Naive thymus-derived CD4-positive, alpha-beta T cell (primary cell): ENCODE results near the gene KLHL1. TPM values are rescaled to one million over a fixed set of nuclear protein-coding genes. Genes with fewer than 3 reads are reported as not detected.

Source experiments
- ATAC-seq: fragments of 150-1000 bp; cut with Tn5 transposase; 2 replicates; pipeline ENCODE4 v1.10.0; 2021; ENCODE audit warnings: mild to moderate bottlenecking, moderate library complexity
- CTCF ChIA-PET: fragments of 350-600 bp; sonication (Branson Sonifier 250); formaldehyde crosslinking; loops from one replicate; lab custom pipeline; 2021; ENCODE audit warnings: antibody characterized with exemption; lab: Charles Lee
- POLR2A ChIA-PET: fragments of 350-600 bp; sonication (Branson Sonifier 250); formaldehyde crosslinking; loops from one replicate; lab custom pipeline; 2021; ENCODE audit warnings: antibody characterized with exemption, inconsistent platforms; lab: Charles Lee
- DNase-seq, 9 donors: peaks; one replicate each; pipeline versions ENCODE4 v3.0.0 to v3.0.0-alpha.2; 2020 to 2022; ENCODE audit warnings: mixed read lengths in 1 of 9
- H3K27ac ChIP-seq: one replicate; pipeline ENCODE4 v1.7.0; 2013; ENCODE audit warnings: mild to moderate bottlenecking, low read depth, low read length, moderate library complexity
- H3K27me3 ChIP-seq, 2 donors: one replicate each; pipeline ENCODE4 v1.7.0; 2013; ENCODE audit warnings: low read length in 2 of 2, mild to moderate bottlenecking in 2 of 2, moderate library complexity in 2 of 2; ENCODE audit not compliant: control insufficient read depth in 2 of 2, insufficient read depth in 2 of 2
- H3K36me3 ChIP-seq, 3 experiments: 1 replicate in 2 of 3; 2 replicates in 1 of 3; pipeline ENCODE4 v1.7.0; 2013; ENCODE audit warnings: low read length in 3 of 3, mild to moderate bottlenecking in 3 of 3, moderate library complexity in 1 of 3; ENCODE audit not compliant: insufficient read depth in 3 of 3, control insufficient read depth in 2 of 3
- H3K4me1 ChIP-seq, 2 donors: one replicate each; pipeline ENCODE4 v1.7.0; 2013; ENCODE audit warnings: low read length in 2 of 2, mild to moderate bottlenecking in 2 of 2, moderate library complexity in 1 of 2; ENCODE audit not compliant: control insufficient read depth in 2 of 2, insufficient read depth in 2 of 2
- H3K4me3 ChIP-seq: 2 replicates; pipeline ENCODE4 v1.7.0; 2013; ENCODE audit warnings: mild to moderate bottlenecking, low read length
- H3K9me3 ChIP-seq, 3 experiments: 1 replicate in 2 of 3; 2 replicates in 1 of 3; pipeline ENCODE4 v1.7.0; 2013; ENCODE audit warnings: low read length in 3 of 3; ENCODE audit not compliant: control insufficient read depth in 2 of 3
- H3K27ac Mint-ChIP-seq, 9 donors: one replicate each; pipeline ENCODE4 v1.8.0; 2020 to 2022; ENCODE audit warnings: mixed read lengths in 9 of 9, mild to moderate bottlenecking in 8 of 9, moderate library complexity in 5 of 9, inconsistent platforms in 2 of 9
- H3K27me3 Mint-ChIP-seq, 5 donors: one replicate each; pipeline ENCODE4 v1.8.0; 2021 to 2022; ENCODE audit warnings: mixed read lengths in 5 of 5, mild to moderate bottlenecking in 1 of 5
- H3K36me3 Mint-ChIP-seq, 5 donors: one replicate each; pipeline ENCODE4 v1.8.0; 2020 to 2022; ENCODE audit warnings: mixed read lengths in 5 of 5, mild to moderate bottlenecking in 3 of 5, inconsistent platforms in 1 of 5
- H3K4me1 Mint-ChIP-seq, 7 donors: one replicate each; pipeline ENCODE4 v1.8.0; 2020 to 2022; ENCODE audit warnings: mixed read lengths in 7 of 7, mild to moderate bottlenecking in 3 of 7, inconsistent platforms in 1 of 7
- H3K4me3 Mint-ChIP-seq, 10 donors: one replicate each; pipeline ENCODE4 v1.8.0; 2020 to 2022; ENCODE audit warnings: mild to moderate bottlenecking in 10 of 10, mixed read lengths in 10 of 10, moderate library complexity in 6 of 10, inconsistent platforms in 2 of 10
- H3K9me3 Mint-ChIP-seq, 11 donors: one replicate each; pipeline ENCODE4 v1.8.0; 2020 to 2022; ENCODE audit warnings: mixed read lengths in 11 of 11, mild to moderate bottlenecking in 4 of 11, inconsistent platforms in 1 of 11, moderate library complexity in 1 of 11
- intact Hi-C, 2 donors: fragments of 100-400 bp; cut with micrococcal nuclease; formaldehyde crosslinking; loops; one replicate each; pipeline ENCODE4 v1.15.1; 2023
- polyA plus RNA-seq, 2 donors: library from polyadenylated mRNA; unstranded; fragments of 300-500 nt; fragmentation: Illumina TruSeq; gene quantifications; one replicate each; pipeline ENCODE4 v1.2.3, GENCODE V29; 2021
- total RNA-seq, 6 experiments: library from RNA in 5 of 6; stranded (reverse) in 5 of 6; gene quantifications; 1 replicate in 5 of 6; 2 replicates in 1 of 6; pipeline ENCODE4 v1.2.3 and lab custom pipeline; 2021 to 2026

The KLHL1 gene
- total and polyA plus RNA-seq, 7 experiments from 2014 or later = not detected

DNA sequence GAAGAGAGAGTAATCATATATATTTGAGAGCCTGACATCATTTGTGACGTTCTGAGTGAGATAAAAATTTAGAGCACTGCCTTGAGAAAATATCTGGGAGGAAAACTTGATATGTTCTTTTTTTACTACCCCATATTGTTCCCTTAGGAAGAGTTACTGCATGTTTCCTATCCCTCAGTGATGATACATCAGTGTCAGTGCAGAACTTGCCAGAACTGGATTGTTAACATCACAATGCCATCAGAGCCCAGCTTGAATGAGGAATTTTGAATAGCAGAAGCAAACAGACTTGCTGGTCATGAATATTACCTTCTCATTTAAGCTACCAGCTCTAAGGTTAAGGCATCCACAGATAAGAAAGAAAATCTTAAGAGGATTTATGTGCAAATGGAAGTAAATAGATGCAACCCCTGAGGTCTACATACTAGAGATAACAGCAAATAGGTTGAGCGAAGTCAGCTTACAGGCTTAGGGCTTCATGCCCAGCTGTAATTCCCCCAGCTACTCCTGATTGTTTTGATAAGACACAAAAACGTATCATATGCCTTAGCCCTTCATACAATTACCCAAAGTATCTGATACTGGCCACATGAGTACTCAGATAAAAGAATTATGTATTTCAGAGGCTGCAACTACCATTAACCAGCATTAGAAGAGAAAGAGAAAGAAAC is 314.3 kb downstream of the KLHL1 start:
- intact Hi-C loops = no loop called here
- no peak for DNase-seq
- CTCF ChIA-PET = no interaction called here
- no peak overlapping the region for H3K27ac ChIP-seq
- Mint-ChIP-seq H3K27me3 (no peaks in the 10 kb centered on the region), H3K9me3 (peaks cover 0 to 12% (median 4%) of the 10 kb centered on the region in 11 donors), H3K4me1 (no peaks in the 10 kb centered on the region), H3K4me3 (no peak overlapping the region), H3K27ac (no peak overlapping the region), H3K36me3 (no peaks in the 10 kb centered on the region)
- no peaks in the 10 kb centered on the region for H3K9me3 ChIP-seq
- H3K27me3 ChIP-seq = no peaks in the 10 kb centered on the region
- ATAC-seq = no peak
- POLR2A ChIA-PET = no interaction called here
- H3K4me1 ChIP-seq = no peaks in the 10 kb centered on the region
- H3K36me3 ChIP-seq = no peaks in the 10 kb centered on the region
- H3K4me3 ChIP-seq = no peak overlapping the region

DNA sequence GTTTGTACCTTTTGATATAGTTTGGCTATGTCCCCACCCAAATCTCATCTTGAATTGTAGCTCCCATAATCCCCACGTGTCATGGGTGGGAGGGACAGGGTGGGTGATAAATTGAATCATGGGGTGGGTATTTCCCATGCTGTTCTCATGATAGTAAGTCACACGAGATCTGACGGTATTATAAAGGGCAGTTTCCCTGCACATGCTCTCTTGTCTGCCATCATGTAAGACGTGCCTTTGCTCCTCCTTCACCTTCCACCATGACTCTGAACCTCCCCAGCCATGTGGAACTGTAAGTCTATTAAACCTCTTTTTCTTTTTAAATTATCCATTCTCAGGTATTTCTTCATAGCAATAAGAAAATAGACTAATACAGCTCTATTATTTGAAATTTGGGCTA is 331.3 kb downstream of the KLHL1 start:
- ATAC-seq = no peak
- H3K9me3 ChIP-seq = no peaks in the 10 kb centered on the region
- ChIA-PET POLR2A (no interaction called here), CTCF (no interaction called here)
- no peak overlapping the region for H3K27ac ChIP-seq
- no peak for DNase-seq
- no peak overlapping the region for H3K4me3 ChIP-seq
- no peaks in the 10 kb centered on the region for H3K4me1 ChIP-seq
- no peak overlapping the region for H3K27ac Mint-ChIP-seq
- H3K36me3 ChIP-seq = no peaks in the 10 kb centered on the region
- H3K36me3 Mint-ChIP-seq = no peaks in the 10 kb centered on the region
- H3K4me1 Mint-ChIP-seq = peaks cover 0 to 1% (median 0%) of the 10 kb centered on the region in 7 donors
- intact Hi-C loops = no loop called here
- no peaks in the 10 kb centered on the region for H3K27me3 ChIP-seq
- H3K27me3 Mint-ChIP-seq = no peaks in the 10 kb centered on the region
- H3K4me3 Mint-ChIP-seq = no peak overlapping the region
- H3K9me3 Mint-ChIP-seq = peaks cover 0 to 11% (median 5%) of the 10 kb centered on the region in 11 donors

DNA sequence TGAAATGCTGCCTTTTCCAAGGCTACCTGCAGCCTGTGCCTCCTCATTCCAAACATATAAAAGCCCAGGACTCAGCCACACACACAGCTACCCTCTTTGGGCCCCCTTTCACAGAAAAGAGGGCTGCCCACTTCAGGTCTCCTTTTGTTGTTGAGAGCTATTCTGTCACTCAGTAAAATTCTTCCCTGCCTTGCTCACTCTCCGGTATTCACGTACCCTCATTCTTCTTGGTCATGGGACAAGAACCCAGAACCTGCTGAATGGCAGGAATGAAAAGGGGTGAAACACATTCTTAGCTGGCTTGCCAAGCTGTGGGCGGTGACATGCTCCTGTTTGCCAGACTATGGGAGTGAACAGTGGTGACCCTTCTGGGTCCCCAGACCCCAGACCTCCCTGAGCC is 338.6 kb downstream of the KLHL1 start:
- Histone ChIP-seq H3K36me3 (no peaks in the 10 kb centered on the region), H3K9me3 (no peaks in the 10 kb centered on the region), H3K4me1 (no peaks in the 10 kb centered on the region), H3K4me3 (no peak overlapping the region), H3K27ac (no peak overlapping the region), H3K27me3 (no peaks in the 10 kb centered on the region)
- Mint-ChIP-seq H3K36me3 (no peaks in the 10 kb centered on the region), H3K27me3 (no peaks in the 10 kb centered on the region), H3K4me1 (no peaks in the 10 kb centered on the region), H3K27ac (no peak overlapping the region), H3K9me3 (peaks cover 0 to 12% (median 2%) of the 10 kb centered on the region in 11 donors), H3K4me3 (no peak overlapping the region)
- POLR2A ChIA-PET = no interaction called here
- CTCF ChIA-PET = no interaction called here
- intact Hi-C loops = no loop called here
- DNase-seq (no peak), ATAC-seq (no peak)

DNA sequence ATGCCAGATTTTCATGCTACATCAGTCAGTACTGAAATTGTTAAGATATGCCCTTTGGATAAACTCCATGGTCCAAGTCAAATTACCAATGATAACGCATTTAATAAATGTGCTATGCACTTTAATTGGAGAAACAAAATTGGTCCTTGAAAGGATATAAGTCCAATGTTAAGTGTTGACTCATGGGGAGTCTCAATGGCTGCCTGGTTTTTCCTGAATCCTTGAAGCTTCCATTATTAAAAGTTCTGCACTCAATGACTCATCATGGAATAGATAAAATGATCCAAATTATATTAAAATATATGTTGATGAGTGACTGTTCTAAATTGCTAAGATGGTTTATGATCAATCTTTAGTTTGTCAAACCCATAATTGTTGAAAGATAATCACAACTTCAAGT is 346.7 kb downstream of the KLHL1 start:
- no peaks in the 10 kb centered on the region for H3K36me3 Mint-ChIP-seq
- ChIA-PET POLR2A (no interaction called here), CTCF (no interaction called here)
- Histone ChIP-seq H3K4me3 (no peak overlapping the region), H3K36me3 (no peaks in the 10 kb centered on the region), H3K27me3 (no peaks in the 10 kb centered on the region), H3K4me1 (no peaks in the 10 kb centered on the region), H3K27ac (no peak overlapping the region), H3K9me3 (no peaks in the 10 kb centered on the region)
- intact Hi-C loops = no loop called here
- ATAC-seq = no peak
- H3K4me1 Mint-ChIP-seq = no peaks in the 10 kb centered on the region
- H3K9me3 Mint-ChIP-seq = peaks cover 0 to 12% (median 2%) of the 10 kb centered on the region in 11 donors
- H3K27me3 Mint-ChIP-seq = no peaks in the 10 kb centered on the region
- H3K4me3 Mint-ChIP-seq = no peak overlapping the region
- DNase-seq = no peak
- no peak overlapping the region for H3K27ac Mint-ChIP-seq

DNA sequence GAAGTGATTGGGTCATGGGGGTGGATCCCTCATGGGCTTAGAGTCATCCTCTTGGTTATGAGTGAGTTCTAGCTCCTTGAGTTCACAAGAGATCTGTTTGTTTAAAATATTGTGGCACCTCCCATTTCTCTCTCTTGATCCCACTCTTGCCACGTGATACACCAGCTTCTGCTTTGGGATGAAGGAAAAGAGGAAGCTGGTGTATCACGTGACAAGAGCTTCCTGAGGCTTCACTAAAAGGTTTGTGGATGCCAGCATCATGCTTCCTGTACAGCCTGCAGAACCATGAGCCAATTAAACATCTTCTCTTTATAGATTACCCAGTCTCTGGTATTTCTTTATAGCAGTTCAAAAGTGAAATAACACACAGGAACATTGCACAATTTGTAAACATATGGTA is 353.2 kb downstream of the KLHL1 start:
- DNase-seq = no peak
- POLR2A ChIA-PET = no interaction called here
- H3K4me3 Mint-ChIP-seq = no peak overlapping the region

DNA sequence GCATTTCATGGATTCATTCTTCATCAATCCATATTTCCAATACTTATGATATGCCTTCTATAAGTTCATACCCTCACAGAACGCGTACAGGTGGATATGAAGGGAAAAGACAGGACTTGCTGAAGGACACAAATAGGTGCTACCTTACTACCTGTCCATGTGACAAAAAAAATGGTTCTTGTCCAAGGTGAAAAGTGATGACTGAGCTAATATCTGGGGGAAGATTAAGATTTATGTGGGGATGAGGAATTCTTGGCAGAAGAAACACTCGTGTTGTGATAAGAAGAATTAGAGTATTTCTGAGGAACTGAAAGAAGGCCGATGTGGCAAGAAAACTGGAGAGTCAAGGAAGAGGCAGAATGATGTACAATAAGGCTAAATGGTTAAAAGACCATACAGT is 357.0 kb downstream of the KLHL1 start:
- no peak for ATAC-seq
- intact Hi-C loops = no loop called here

More for the DNA sequence above, 353.2 kb downstream of the KLHL1 start:
- H3K4me1 ChIP-seq = no peaks in the 10 kb centered on the region
- Mint-ChIP-seq H3K36me3 (no peaks in the 10 kb centered on the region), H3K9me3 (peaks cover 0 to 22% (median 5%) of the 10 kb centered on the region in 11 donors), H3K4me1 (no peaks in the 10 kb centered on the region), H3K27me3 (no peaks in the 10 kb centered on the region), H3K27ac (no peak overlapping the region)
- ATAC-seq = no peak
- H3K27ac ChIP-seq = no peak overlapping the region
- no peaks in the 10 kb centered on the region for H3K9me3 ChIP-seq
- intact Hi-C loops = no loop called here
- no peaks in the 10 kb centered on the region for H3K27me3 ChIP-seq
- H3K4me3 ChIP-seq = no peak overlapping the region
- H3K36me3 ChIP-seq = no peaks in the 10 kb centered on the region
- CTCF ChIA-PET = interaction anchor here (0.6 kb wide), 1 partner anchor 33 kb away, joined by 4 read pairs; no protein-coding TSS in a partner anchor

More for the DNA sequence above, 357.0 kb downstream of the KLHL1 start:
- Mint-ChIP-seq H3K27me3 (no peaks in the 10 kb centered on the region), H3K36me3 (no peaks in the 10 kb centered on the region), H3K27ac (no peak overlapping the region), H3K9me3 (peaks cover 0 to 34% (median 6%) of the 10 kb centered on the region in 11 donors), H3K4me1 (no peaks in the 10 kb centered on the region), H3K4me3 (no peak overlapping the region)
- no peaks in the 10 kb centered on the region for H3K27me3 ChIP-seq
- H3K27ac ChIP-seq = no peak overlapping the region
- CTCF ChIA-PET = no interaction called here
- no peak for DNase-seq
- H3K9me3 ChIP-seq = no peaks in the 10 kb centered on the region
- H3K4me1 ChIP-seq = no peaks in the 10 kb centered on the region
- no peak overlapping the region for H3K4me3 ChIP-seq
- POLR2A ChIA-PET = no interaction called here
- H3K36me3 ChIP-seq = no peaks in the 10 kb centered on the region
